GM18502 (cell line): ENCODE results near the gene DCPS.
A peak's percentile ranks its signal among the peaks of the same experiment; 100 is the strongest.
"Not testable (repeated sequence)": the region's sequence is repeated elsewhere in the genome, so short reads cannot be mapped to it uniquely, and the experiment has no call there.

Experiments
- ATAC-seq: cut with Tn5 transposase; IDR thresholded peaks from one replicate; pipeline ENCODE4 v1.9.1; 2021; ENCODE audit warnings: mild to moderate bottlenecking; ENCODE audit not compliant: unreplicated experiment, poor library complexity

Gene DCPS

GRCh38 chr11:126341760-126342161 is 37.9 kb downstream of the DCPS start:
- no peak for ATAC-seq

- no peak for ATAC-seq
These were observed 39.2 kb downstream of the DCPS start for GRCh38 chr11:126343051-126343450.

DNA sequence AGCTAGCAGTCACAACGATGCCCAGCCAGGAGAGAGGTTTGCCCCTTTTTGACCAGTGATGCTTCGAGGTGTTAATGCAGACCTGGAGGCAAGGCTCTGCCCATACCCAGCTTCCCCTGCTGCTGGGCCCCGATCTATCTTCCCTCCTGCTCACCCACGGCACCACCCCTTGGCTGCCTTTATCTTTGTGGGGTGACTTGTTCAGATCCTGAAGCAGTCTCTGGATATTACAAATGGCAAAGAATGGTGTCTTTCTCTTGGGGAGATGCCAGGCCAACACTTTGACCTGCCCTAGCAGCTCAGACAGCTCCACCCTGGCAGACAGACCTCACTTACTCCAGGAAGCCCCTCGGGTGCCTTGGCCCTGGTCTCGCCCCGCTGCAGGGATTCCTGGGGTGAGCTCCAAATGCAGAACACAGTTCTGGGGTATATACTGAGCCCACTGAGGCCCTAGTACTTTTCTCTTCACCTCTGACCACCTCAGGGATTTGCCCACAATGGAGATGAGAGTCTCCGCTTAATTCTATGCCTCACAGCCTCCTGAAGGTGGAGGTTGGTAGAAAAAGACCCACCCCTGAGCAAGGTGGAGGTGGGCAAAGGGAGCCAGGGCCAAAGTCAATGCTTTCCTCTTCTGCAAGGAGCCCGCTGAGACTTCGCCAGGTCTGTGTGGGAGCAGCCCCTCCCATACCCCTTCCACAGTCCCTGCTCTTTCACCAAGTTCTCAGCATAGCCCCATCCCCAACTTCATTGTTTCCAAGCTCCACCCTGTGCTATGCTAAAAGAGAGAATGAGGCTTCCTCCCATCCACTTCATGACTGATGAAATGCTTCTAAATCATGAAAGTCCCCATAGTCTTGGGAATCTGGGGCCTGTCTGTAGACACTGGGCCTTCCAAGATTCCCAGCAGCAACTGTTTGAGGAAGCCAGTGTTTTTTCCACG is 40.6 kb downstream of the DCPS start:
- no peak for ATAC-seq

DNA sequence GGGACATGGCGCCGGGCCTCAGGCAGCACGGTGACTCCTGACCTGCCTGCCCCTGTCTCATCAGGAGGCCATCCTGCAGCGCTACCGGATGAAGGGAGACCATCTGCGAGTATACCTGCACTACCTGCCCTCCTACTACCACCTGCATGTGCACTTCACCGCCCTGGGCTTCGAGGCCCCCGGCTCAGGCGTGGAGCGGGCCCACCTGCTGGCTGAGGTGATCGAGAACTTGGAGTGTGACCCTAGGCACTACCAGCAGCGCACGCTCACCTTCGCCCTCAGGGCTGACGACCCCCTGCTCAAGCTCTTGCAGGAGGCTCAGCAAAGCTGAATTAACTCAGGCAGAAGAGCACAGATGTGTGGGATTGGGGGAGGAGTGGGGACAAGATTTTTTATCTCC is 41.4 kb downstream of the DCPS start:
- ATAC-seq = no peak

DNA sequence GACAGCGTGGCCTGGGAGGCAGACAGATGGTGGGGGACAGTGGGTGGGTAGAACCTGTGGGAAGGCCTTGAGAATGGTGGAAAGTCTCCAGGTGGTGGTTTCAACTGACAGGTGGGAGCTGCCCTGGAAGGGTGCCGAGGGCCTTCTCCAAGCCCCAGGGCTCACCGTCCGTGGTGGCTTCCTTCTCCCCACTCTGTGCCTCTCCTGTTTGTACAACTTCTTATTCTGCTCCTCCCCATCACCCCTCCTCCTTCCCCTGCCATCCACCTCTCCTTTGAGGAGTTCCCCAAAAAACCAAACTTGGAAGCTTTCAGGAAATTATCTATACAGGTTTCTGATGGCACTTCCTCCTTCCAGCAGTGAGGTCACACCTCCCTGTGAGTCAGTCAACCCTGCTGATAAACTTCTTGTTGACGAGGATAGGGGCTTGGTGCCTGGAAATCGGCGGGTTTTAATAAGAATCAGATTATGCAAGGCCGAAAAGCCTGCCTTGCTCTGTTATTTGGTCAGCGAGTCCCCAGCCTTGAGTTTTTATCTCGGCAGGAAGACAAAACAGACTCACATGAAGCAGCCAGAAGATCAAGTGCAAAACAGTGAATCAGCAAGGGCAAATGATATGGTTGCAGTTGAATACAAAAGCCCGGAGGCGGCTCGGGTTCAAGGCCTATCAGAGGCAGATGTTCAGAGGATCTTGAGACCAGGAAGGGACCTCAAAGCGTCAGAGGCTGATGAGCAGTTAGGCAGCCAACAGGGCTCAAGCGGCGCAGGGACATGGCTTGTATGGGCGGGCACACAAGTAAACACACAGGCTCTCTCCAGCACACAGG is 42.1 kb downstream of the DCPS start:
- ATAC-seq = no peak

DNA sequence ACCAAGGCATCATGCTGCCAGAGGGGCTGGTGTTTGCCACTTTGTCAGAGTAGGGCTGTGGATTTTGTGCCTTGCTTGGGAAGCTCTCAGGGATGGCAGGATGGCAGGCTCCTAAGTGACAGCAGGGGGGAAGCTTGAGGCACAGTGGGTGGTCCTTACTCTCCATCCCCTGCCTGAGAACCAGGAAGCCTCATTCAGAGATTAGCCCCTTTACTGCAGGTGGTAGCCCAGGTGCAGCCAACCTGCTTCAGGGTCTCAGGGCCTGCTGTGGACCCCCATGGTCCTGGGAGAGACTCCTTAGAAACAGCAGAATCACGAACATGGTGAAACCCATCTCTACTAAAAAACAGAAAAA is 42.7 kb downstream of the DCPS start:
- ATAC-seq = no peak

- ATAC-seq = not testable (repeated sequence)
These were observed 43.1 kb downstream of the DCPS start for GRCh38 chr11:126346946-126347345.

GRCh38 chr11:126347751-126348668 is 44.1 kb downstream of the DCPS start:
- ATAC-seq = no peak

GRCh38 chr11:126348806-126349582 is 45.1 kb downstream of the DCPS start:
- no peak for ATAC-seq

DNA sequence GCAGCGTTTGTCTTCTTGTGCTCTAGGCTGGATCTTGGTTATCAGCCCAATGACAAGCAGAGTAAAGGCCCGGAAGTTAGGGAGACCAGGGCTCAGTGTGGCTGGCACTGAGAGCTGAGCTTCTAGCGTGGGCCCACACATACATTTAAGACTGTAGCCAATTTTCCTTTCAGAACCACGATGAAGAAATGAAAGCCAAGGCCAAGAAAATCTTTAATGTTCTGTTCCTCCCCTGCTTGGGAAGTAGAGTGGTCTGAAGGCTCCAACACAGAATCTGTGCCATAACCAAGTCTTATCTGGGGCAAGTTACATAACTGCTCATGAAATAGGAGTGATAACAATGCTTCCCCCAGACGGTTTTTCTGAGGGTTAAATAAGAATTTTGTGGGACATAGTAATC is 47.0 kb downstream of the DCPS start:
- ATAC-seq = no peak

DNA sequence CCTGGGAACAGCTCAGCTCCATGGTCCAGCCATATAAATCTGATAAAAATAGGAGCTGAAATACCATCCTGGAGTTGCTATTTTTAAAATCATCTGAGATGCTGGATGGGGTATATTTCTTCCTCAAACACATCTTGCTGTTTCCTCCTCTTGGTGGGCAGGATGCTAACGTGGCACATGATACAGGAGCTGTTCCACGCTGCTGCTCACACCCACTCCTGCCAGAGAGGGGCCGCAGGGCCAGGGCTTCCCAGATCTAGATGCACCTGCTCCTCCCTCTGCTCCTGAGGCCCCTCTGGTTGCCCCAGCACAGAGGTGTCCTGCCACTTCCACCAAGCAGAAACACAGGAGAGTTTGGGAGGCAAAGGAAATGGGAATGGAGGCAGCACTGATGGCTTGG is 48.3 kb downstream of the DCPS start:
- no peak for ATAC-seq

DNA sequence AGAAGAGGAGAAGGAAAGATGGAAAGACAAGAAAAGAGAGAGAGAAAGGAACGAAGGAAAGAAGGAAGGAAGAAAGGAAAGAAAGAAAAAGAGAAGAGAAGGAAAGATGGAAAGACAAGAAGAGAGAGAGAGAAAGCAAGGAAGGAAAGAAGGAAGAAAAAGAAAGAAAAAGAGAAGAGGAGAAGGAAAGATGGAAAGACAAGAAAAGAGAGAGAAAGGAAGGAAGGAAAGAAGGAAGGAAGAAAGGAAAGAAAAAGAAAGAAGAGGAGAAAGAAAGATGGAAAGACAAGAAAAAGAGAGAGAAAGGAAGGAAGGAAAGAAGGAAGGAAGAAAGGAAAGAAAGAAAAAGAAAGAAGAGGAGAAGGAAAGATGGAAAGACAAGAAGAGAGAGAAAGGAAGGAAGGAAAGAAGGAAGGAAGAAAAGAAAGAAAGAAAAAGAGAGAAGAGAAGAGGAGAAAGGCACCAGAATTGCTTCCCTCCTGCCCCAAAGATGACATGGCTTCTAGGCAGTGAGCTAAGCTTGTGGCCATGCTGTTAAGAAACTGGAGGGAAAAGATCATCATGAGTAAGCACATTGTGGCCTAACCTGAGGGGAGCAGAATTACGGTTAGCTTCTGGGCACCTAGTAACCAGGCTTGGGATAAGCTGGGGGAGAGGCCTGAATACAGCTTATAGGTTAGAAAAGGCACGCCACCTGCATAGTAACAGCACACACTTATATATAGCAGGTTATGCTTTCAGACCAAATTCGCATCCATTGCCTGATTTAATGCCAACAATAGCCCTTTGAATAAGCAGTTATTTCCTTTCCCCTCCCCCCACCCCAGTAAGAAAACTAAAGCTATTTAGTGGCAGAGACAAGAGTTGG is 49.3 kb downstream of the DCPS start:
- ATAC-seq = no peak

DNA sequence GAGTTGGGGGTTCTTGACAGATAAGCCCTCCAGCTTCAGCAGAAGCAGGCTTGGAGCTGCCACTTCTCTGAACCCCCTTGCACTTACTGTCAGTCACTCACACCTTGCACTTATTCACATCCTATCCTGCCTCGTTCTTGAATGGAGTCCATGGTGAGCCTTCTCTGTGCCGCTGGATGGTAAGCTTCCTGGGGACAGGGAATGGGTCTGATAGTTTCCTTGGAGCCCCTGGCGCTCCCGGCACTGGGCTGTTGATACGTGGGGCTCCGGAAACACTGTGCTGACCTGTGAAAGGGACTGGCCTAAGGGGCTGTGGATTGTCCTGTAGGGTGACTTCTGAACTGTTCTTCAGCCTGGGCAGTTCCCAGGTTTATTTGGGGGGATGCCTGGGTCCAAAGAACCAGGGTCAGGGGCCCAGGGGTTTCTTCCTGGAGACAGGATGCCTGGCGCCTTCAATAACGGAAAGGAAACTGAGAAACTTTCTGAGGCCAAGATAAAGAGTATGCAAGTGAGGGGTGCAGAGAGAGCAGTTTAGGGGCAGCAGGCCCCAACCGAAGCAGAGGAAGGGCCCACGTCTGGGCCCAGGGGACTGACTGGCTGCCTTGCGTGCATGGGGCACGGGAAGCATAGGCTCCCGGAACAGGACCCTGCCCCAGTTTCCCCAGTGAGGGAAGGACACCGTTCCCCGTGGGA is 50.9 kb downstream of the DCPS start:
- peak; percentile 45 for ATAC-seq

DNA sequence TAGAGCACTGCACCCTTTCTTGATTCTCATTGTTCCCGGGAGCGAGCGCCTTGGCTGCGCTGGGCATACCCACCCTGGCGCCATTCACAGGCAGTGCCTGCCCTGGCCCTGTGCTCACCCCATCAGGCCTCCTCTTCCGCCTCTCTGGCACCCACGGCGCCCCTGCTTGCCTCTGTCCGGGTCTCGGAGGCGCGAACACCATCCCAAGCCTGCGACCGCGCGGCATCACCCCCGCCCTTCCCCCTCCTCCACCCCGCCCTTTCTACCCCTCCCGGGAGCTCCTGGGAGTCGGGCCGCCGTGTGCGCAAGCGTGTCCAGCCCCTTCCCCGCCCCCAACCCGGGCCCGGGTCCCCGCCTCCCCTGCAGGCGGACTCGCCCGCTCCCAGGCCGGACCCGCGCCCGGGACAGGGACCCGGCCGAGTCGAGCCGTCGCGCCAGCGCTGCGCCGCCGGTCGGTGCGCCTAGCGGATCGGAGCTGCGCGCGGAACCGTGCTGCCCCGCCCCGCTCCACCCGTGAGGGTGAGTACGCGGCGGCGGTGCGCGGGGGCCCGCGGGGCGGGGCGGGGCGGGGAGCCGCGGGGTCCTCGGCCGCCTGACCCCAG is 51.6 kb downstream of the DCPS start, which contains the start of gene ST3GAL4:
TSS of gene ST3GAL4 (plus strand) at position 363 of the 602 bp plus-strand sequence. CDS start 50,470 bp downstream, outside the sequence.
- ATAC-seq = peak; percentile 65

- ATAC-seq = peak; percentile 19
These were observed 52.4 kb downstream of the DCPS start for GRCh38 chr11:126355926-126356897.
